SKM-1 (cell line): Measurements from ENCODE around the gene HSD17B10.
"Not testable (repeated sequence)": the region's sequence is repeated elsewhere in the genome, so short reads cannot be mapped to it uniquely, and the experiment has no call there.

Experiments used
- DNase-seq: peaks from one replicate; lab custom pipeline; 2025; ENCODE audit not compliant: unreplicated experiment; lab: John Stamatoyannopoulos, UW

The HSD17B10 gene

GRCh38 chrX:53433651-53434639, at the start of gene HSD17B10:
Gene HSD17B10, minus strand, starts transcription at chrX:53434370. Its CDS starts 25 bp downstream, at chrX:53434345.
- peak; percentile 80 for DNase-seq

- no peak for DNase-seq
These were observed 49.2 kb upstream of the HSD17B10 start for GRCh38 chrX:53483416-53483815.

- peak; percentile 47 for DNase-seq
These were observed 47.8 kb upstream of the HSD17B10 start for GRCh38 chrX:53481816-53482465.

- no peak for DNase-seq
These were observed 46.9 kb upstream of the HSD17B10 start for GRCh38 chrX:53481093-53481492.

GRCh38 chrX:53479301-53479700, 45.1 kb upstream of the HSD17B10 start:
- no peak for DNase-seq

- no peak for DNase-seq
These were observed 42.2 kb upstream of the HSD17B10 start for GRCh38 chrX:53476371-53476770.

- DNase-seq, result peak; percentile 91
These were observed 40.5 kb upstream of the HSD17B10 start for GRCh38 chrX:53474707-53475106.

- no peak for DNase-seq
These were observed 37.2 kb upstream of the HSD17B10 start for GRCh38 chrX:53471346-53471745.

- not testable (repeated sequence) for DNase-seq
These were observed 34.5 kb upstream of the HSD17B10 start for GRCh38 chrX:53468659-53469058.

- no peak for DNase-seq
These were observed 23.9 kb upstream of the HSD17B10 start for GRCh38 chrX:53458082-53458481.

GRCh38 chrX:53456254-53456653, 22.1 kb upstream of the HSD17B10 start:
- DNase-seq, result no peak

- no peak for DNase-seq
These were observed 18.6 kb upstream of the HSD17B10 start for GRCh38 chrX:53452812-53453211.

- DNase-seq, result no peak
These were observed 15.5 kb upstream of the HSD17B10 start for GRCh38 chrX:53449632-53450031.

GRCh38 chrX:53447441-53447840, 13.3 kb upstream of the HSD17B10 start:
- no peak for DNase-seq

GRCh38 chrX:53445977-53446376, 11.8 kb upstream of the HSD17B10 start:
- peak; percentile 17 for DNase-seq

- peak; percentile 45 for DNase-seq
These were observed 8.1 kb upstream of the HSD17B10 start for GRCh38 chrX:53442322-53442631.

- peak; percentile 62 for DNase-seq
These were observed 7.6 kb upstream of the HSD17B10 start for GRCh38 chrX:53441531-53442321.

- DNase-seq, result peak; percentile 26
These were observed 6.7 kb upstream of the HSD17B10 start for GRCh38 chrX:53440621-53441517.

GRCh38 chrX:53440101-53440500, 5.9 kb upstream of the HSD17B10 start:
- DNase-seq, result no peak

- DNase-seq, result no peak
These were observed 4.7 kb upstream of the HSD17B10 start for GRCh38 chrX:53438832-53439230.
